ENCODE results near the gene GRWD1.

- TF ChIP-seq AHDC1 (CRISPR knock-in tag; IDR thresholded peaks at IDR 0.05; ENCODE audit: borderline replicate concordance), result no peak
- no peak for TF ChIP-seq MAX (IDR thresholded peaks at IDR 0.05)
- no peak for TF ChIP-seq SP1 (IDR thresholded peaks at IDR 0.05)
- no peak for TF ChIP-seq SP1 (CRISPR knock-in tag; IDR thresholded peaks at IDR 0.05)
- TF ChIP-seq CEBPB (IDR thresholded peaks at IDR 0.05; ENCODE audit: borderline replicate concordance, low read depth, low read length), result no peak
- no peak for TF ChIP-seq ZNF569 (CRISPR knock-in tag; IDR thresholded peaks at IDR 0.05; ENCODE audit: borderline replicate concordance)
- TF ChIP-seq MATR3 (CRISPR knock-in tag; IDR thresholded peaks at IDR 0.05), result no peak
- TF ChIP-seq KLF11 (CRISPR knock-in tag; IDR thresholded peaks at IDR 0.05), result no peak
Measured at GRCh38 chr19:48483301-48483700, 37.5 kb downstream of the GRWD1 start.

Measured in HepG2 (cell line).